Peyer's patch (tissue), 4 donors: Measurements from ENCODE around the gene RPL11. TPM values are rescaled to one million over a fixed set of nuclear protein-coding genes. Genes with fewer than 3 reads are reported as not detected.
A peak's percentile ranks its signal among the peaks of the same experiment; 100 is the strongest.
"Not testable (repeated sequence)": the region's sequence is repeated elsewhere in the genome, so short reads cannot be mapped to it uniquely, and the experiment has no call there.

Experiments used
- DNase-seq, 3 donors: peaks; one replicate each; pipeline ENCODE4 v3.0.0-alpha.2; 2017 to 2019
- H3K27ac ChIP-seq, 4 donors: fragments of 200-600 bp; sonication (generic); one replicate each; pipeline ENCODE4 v1.5.1; 2016 to 2019
- H3K27me3 ChIP-seq, 2 donors: fragments of 200-600 bp; sonication (generic); one replicate each; pipeline ENCODE4 v1.5.1; 2019
- H3K36me3 ChIP-seq, 3 donors: fragments of 200-600 bp; sonication (generic); one replicate each; pipeline ENCODE4 v1.5.1; 2016 to 2019
- H3K4me1 ChIP-seq, 4 donors: fragments of 200-600 bp; sonication (generic); one replicate each; pipeline ENCODE4 v1.5.1; 2016 to 2019
- H3K4me3 ChIP-seq, 4 donors: fragments of 200-600 bp; sonication (generic); 1 replicate in 3 of 4; 2 replicates in 1 of 4; pipeline ENCODE4 v1.5.1; 2016 to 2019; ENCODE audit warnings: mild to moderate bottlenecking in 1 of 4
- H3K9me3 ChIP-seq, 4 donors: fragments of 200-600 bp; sonication (generic); one replicate each; pipeline ENCODE4 v1.5.1; 2016 to 2019; ENCODE audit warnings: mild to moderate bottlenecking in 1 of 4
- CTCF ChIP-seq, 6 experiments: fragments of 450-650 bp in 4 of 6; fragments of 200-600 bp in 2 of 6; sonication (generic) in 1 of 6; IDR thresholded peaks; one replicate each; pipeline ENCODE4 v1.5.1; 2017 to 2019; ENCODE audit warnings: antibody characterized with exemption in 6 of 6, mild to moderate bottlenecking in 3 of 6, moderate library complexity in 1 of 6
- POLR2A ChIP-seq, 2 donors: fragments of 450-650 bp; IDR thresholded peaks; one replicate each; pipeline ENCODE4 v1.5.1; 2017; ENCODE audit warnings: antibody characterized with exemption in 2 of 2, mild to moderate bottlenecking in 2 of 2, moderate library complexity in 2 of 2
- total RNA-seq, 4 donors: library from RNA; depleted of rRNA; stranded (reverse); fragments of >200 nt; gene quantifications; one replicate each; pipeline ENCODE4 v1.1.0, GENCODE V29; 2016

RPL11 gene
- total RNA-seq, 4 donors from 2014 or later, result 339 to 882 (median 437) TPM

GRCh38 chr1:23646541-23646940 lies 45.1 kb upstream of the RPL11 start:
- H3K36me3 ChIP-seq, result no peaks in the 10 kb centered on the region
- H3K27me3 ChIP-seq, result no peaks in the 10 kb centered on the region
- no peak for DNase-seq
- H3K4me1 ChIP-seq, result no peaks in the 10 kb centered on the region
- no peaks in the 10 kb centered on the region for H3K9me3 ChIP-seq
- no peak overlapping the region for H3K4me3 ChIP-seq
- TF ChIP-seq POLR2A (IDR thresholded peaks at IDR 0.05) (no peak), CTCF (IDR thresholded peaks at IDR 0.05) (no peak)
- no peak overlapping the region for H3K27ac ChIP-seq

DNA sequence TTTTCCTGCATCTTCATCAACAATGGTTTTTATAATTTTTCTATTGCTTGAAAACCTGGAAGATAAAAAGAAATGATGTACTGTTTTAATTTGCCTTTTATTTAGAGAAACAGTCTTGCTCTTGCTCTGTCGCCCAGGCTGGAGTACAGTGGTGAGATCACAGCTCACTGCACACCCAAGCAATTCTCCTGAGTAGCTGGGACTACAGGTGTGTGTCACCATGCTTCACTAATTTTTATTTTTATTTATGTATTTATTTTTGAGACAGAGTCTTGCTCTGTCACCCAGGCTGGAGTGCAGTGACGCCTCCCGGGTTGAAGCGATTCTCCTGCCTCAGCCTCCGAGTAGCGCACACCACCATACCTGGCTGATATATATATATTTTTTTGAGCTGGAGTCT lies 43.0 kb upstream of the RPL11 start:
- H3K9me3 ChIP-seq, result no peaks in the 10 kb centered on the region

GRCh38 chr1:23649157-23649556 lies 42.4 kb upstream of the RPL11 start:
- not testable (repeated sequence) for DNase-seq, H3K36me3 ChIP-seq

More for the DNA sequence above, 43.0 kb upstream of the RPL11 start:
- no peak overlapping the region for H3K4me3 ChIP-seq
- DNase-seq, result no peak
- no peaks in the 10 kb centered on the region for H3K27me3 ChIP-seq
- H3K36me3 ChIP-seq, result no peaks in the 10 kb centered on the region
- TF ChIP-seq CTCF (IDR thresholded peaks at IDR 0.05), result no peak
- TF ChIP-seq POLR2A (IDR thresholded peaks at IDR 0.05), result no peak
- no peaks in the 10 kb centered on the region for H3K4me1 ChIP-seq
- no peak overlapping the region for H3K27ac ChIP-seq

DNA sequence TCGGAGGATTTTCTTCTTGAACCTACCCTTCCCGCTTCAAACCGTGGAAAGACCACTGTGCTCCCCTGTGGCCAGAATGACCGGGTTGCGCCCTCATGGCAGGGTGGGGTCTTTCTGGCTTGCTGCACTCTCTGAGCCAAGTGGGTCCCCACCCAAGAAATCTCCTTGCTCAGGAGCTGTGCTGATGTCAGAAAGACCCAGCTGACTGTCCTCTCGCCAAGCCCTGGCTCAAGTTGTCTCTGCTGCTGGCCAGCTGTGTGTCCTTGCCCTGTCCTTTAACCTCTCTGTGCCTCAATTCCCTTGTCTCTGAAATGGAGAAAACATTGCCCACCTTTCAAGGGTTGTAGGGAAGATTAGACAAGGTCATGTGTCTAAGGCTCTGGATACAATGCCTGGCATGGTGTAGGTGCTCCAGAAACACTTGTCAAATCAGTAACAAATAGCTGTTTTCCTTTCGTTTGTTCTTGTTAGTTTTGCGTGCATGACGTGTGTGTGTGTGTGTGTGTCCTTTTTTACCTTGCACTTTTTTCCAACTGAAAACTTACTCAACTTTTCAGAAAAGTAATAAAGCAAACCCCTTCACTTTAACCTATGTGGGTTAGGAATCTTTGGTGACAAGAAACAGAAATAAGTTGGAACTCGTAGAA lies 41.1 kb upstream of the RPL11 start:
- Histone ChIP-seq H3K27me3 (no peaks in the 10 kb centered on the region), H3K9me3 (no peaks in the 10 kb centered on the region), H3K4me1 (no peaks in the 10 kb centered on the region), H3K36me3 (no peaks in the 10 kb centered on the region), H3K4me3 (no peak overlapping the region), H3K27ac (no peak overlapping the region)
- TF ChIP-seq CTCF (IDR thresholded peaks at IDR 0.05), result no peak
- TF ChIP-seq POLR2A (IDR thresholded peaks at IDR 0.05), result no peak
- no peak for DNase-seq

More at GRCh38 chr1:23649157-23649556, 42.4 kb upstream of the RPL11 start:
- not testable (repeated sequence) for H3K27ac ChIP-seq, H3K4me3 ChIP-seq, H3K4me1 ChIP-seq, H3K9me3 ChIP-seq, H3K27me3 ChIP-seq

GRCh38 chr1:23651069-23651808 lies 40.4 kb upstream of the RPL11 start:
- DNase-seq, result no peak
- H3K36me3 ChIP-seq, result no peaks in the 10 kb centered on the region
- H3K4me3 ChIP-seq, result no peak overlapping the region
- H3K27me3 ChIP-seq, result no peaks in the 10 kb centered on the region
- H3K4me1 ChIP-seq, result no peaks in the 10 kb centered on the region
- H3K27ac ChIP-seq, result no peak overlapping the region
- no peak for TF ChIP-seq CTCF (IDR thresholded peaks at IDR 0.05)
- no peak for TF ChIP-seq POLR2A (IDR thresholded peaks at IDR 0.05)
- no peaks in the 10 kb centered on the region for H3K9me3 ChIP-seq

GRCh38 chr1:23657659-23658275 lies 33.8 kb upstream of the RPL11 start:
- Histone ChIP-seq H3K27me3 (no peaks in the 10 kb centered on the region), H3K4me1 (no peaks in the 10 kb centered on the region), H3K4me3 (no peak overlapping the region), H3K36me3 (no peaks in the 10 kb centered on the region), H3K27ac (no peak overlapping the region), H3K9me3 (no peaks in the 10 kb centered on the region)
- TF ChIP-seq CTCF (IDR thresholded peaks at IDR 0.05) (peak in 5 of 6 experiments; percentile 23 to 67 (median 58)), POLR2A (IDR thresholded peaks at IDR 0.05) (no peak)
- DNase-seq, result peak; percentile 20 to 65 (median 62)
